Measurements from ENCODE around the gene NSUN7. TPM values are rescaled to one million over a fixed set of nuclear protein-coding genes. Genes with fewer than 3 reads are reported as not detected.
A peak's percentile ranks its signal among the peaks of the same experiment; 100 is the strongest.

Gene NSUN7
- total and polyA plus RNA-seq, 7 experiments from 2014 or later, result 0.15 to 0.50 TPM; not detected in 5

DNA sequence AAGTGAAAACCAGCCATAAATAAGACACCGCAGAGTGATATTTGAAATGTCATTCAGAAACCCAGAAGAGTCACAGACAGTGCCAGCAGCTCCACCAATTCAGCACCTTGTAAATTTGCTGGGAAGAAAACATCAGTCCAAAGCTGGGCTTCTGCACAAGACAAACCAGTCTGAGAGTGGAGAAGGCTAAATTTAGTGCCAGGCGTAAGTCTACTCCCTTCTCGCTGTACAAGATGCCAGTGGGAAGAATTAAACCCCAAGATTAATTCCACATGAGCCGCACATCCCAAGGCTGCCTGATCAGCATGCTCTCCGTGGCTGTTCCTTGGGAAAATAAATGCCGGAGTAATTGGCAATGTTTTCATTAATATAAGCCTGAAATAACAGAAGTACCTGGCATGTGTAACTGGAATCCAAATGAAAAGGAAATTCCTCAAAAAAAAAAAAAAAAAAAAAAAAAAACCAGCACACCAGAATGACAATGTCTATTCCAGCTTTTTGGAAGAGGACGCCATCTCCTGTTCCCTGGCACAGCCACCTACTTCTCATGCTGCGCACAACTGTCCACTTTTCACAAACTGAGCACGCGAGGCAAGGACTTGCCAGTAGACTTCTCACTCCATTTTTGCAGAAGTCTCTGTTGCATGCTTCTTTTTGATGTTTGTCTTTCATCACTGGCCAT lies 95.5 kb downstream of the NSUN7 start:
- Mint-ChIP-seq H3K4me3 (no peak overlapping the region), H3K9me3 (no peaks in the 10 kb centered on the region), H3K27me3 (peaks cover 0 to 18% (median 0%) of the 10 kb centered on the region in 5 donors), H3K27ac (no peak overlapping the region), H3K36me3 (no peaks in the 10 kb centered on the region), H3K4me1 (peaks cover 0 to 5% (median 0%) of the 10 kb centered on the region in 7 donors)
- CTCF ChIA-PET, result interaction anchor here (1.1 kb wide), 1 partner anchor 52 kb away, joined by 3 read pairs; no protein-coding TSS in a partner anchor
- Histone ChIP-seq H3K4me1 (ENCODE audit: control insufficient read depth in 2 of 2, insufficient read depth in 2 of 2, low read length in 2 of 2) (no peaks in the 10 kb centered on the region), H3K9me3 (ENCODE audit: control insufficient read depth in 2 of 3, low read length in 3 of 3) (no peaks in the 10 kb centered on the region), H3K27me3 (ENCODE audit: control insufficient read depth in 2 of 2, insufficient read depth in 2 of 2, low read length in 2 of 2) (no peaks in the 10 kb centered on the region), H3K27ac (ENCODE audit: low read depth, low read length) (no peak overlapping the region), H3K4me3 (ENCODE audit: low read length) (no peak overlapping the region), H3K36me3 (ENCODE audit: control insufficient read depth in 2 of 3, insufficient read depth in 3 of 3, low read length in 3 of 3) (no peaks in the 10 kb centered on the region)
- intact Hi-C loops (cut with micrococcal nuclease), result loop anchor here in 1 of 2 donors (10.0 kb wide), 2 partner anchors 1150 to 1380 kb away; partner anchors contain the start of gene UBE2K
- POLR2A ChIA-PET, result no interaction called here
- DNase-seq (no peak), ATAC-seq (no peak)

DNA sequence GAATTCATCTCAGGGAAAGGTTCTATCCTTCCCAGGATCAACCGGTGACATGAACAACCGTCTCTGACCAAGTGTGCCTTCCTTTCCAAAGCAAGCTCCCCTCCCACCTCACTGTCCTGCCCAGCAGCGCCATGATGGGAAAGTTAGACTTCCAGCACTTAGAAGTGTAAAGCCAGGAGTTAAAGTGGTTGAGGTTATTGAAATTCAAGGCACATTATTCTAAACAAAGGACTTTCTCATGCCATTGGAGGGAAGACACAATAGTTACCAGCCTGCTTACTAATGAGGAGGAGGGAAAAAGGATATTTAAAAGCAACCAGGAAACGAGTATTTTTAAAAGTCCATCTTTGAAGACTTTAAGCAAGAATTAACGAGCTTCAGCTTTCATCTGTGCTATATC lies 96.8 kb downstream of the NSUN7 start:
- Mint-ChIP-seq H3K9me3 (no peaks in the 10 kb centered on the region), H3K4me3 (no peak overlapping the region), H3K27me3 (peaks cover 0 to 23% (median 0%) of the 10 kb centered on the region in 5 donors), H3K27ac (no peak overlapping the region), H3K4me1 (no peaks in the 10 kb centered on the region), H3K36me3 (no peaks in the 10 kb centered on the region)
- no peaks in the 10 kb centered on the region for H3K4me1 ChIP-seq (ENCODE audit: control insufficient read depth in 2 of 2, insufficient read depth in 2 of 2, low read length in 2 of 2)
- ChIA-PET CTCF (interaction anchor here (0.7 kb wide), 1 partner anchor 297 kb away, joined by 5 read pairs; no protein-coding TSS in a partner anchor), POLR2A (no interaction called here)
- H3K27ac ChIP-seq (ENCODE audit: low read depth, low read length), result no peak overlapping the region
- intact Hi-C loops (cut with micrococcal nuclease), result loop anchor here in 1 of 2 donors (10.0 kb wide), 2 partner anchors 1152 to 1382 kb away; partner anchors contain the start of gene UBE2K
- H3K9me3 ChIP-seq (ENCODE audit: control insufficient read depth in 2 of 3, low read length in 3 of 3), result no peaks in the 10 kb centered on the region
- ATAC-seq (no peak), DNase-seq (no peak)
- H3K36me3 ChIP-seq (ENCODE audit: control insufficient read depth in 2 of 3, insufficient read depth in 3 of 3, low read length in 3 of 3), result no peaks in the 10 kb centered on the region
- no peaks in the 10 kb centered on the region for H3K27me3 ChIP-seq (ENCODE audit: control insufficient read depth in 2 of 2, insufficient read depth in 2 of 2, low read length in 2 of 2)
- no peak overlapping the region for H3K4me3 ChIP-seq (ENCODE audit: low read length)

GRCh38 chr4:40848251-40848650 lies 98.5 kb downstream of the NSUN7 start:
- intact Hi-C loops (cut with micrococcal nuclease), result loop anchor here in 1 of 2 donors (10.0 kb wide), 2 partner anchors 1153 to 1383 kb away; partner anchors contain the start of gene UBE2K
- H3K4me3 Mint-ChIP-seq, result no peak overlapping the region

DNA sequence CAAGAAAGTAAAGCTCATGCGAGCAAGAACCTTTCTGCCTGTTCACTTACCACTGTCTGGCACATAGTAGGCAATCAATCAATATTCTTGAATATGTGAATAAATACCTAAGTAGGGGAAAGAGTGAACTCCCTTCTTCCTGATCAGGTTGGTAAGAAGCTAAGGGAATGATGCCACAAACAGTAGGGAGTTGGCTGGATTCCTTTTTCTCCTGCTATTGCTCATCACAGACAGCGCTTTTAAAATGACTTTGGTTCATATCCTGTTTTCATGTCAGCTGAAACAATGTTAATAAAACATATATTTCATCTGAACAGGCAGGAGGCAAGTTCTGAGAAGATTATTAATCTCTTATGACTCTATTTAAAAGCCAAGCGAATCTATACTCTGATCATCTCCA lies 99.2 kb downstream of the NSUN7 start:
- H3K27me3 Mint-ChIP-seq, result peaks cover 10 to 27% (median 17%) of the 10 kb centered on the region in 5 donors
- H3K36me3 Mint-ChIP-seq, result peaks cover 0 to 3% (median 0%) of the 10 kb centered on the region in 5 donors
- no peak overlapping the region for H3K4me3 Mint-ChIP-seq
- no peak for ATAC-seq
- no peak overlapping the region for H3K27ac ChIP-seq (ENCODE audit: low read depth, low read length)
- no peaks in the 10 kb centered on the region for H3K4me1 ChIP-seq (ENCODE audit: control insufficient read depth in 2 of 2, insufficient read depth in 2 of 2, low read length in 2 of 2)
- H3K9me3 ChIP-seq (ENCODE audit: control insufficient read depth in 2 of 3, low read length in 3 of 3), result no peaks in the 10 kb centered on the region
- H3K4me3 ChIP-seq (ENCODE audit: low read length), result no peak overlapping the region
- H3K36me3 ChIP-seq (ENCODE audit: control insufficient read depth in 2 of 3, insufficient read depth in 3 of 3, low read length in 3 of 3), result no peaks in the 10 kb centered on the region
- intact Hi-C loops (cut with micrococcal nuclease), result loop anchor here in 1 of 2 donors (10.0 kb wide), 2 partner anchors 1154 to 1384 kb away; partner anchors contain the start of gene UBE2K
- H3K9me3 Mint-ChIP-seq, result peaks cover 0 to 4% (median 0%) of the 10 kb centered on the region in 11 donors
- ChIA-PET CTCF (interaction anchor here (1.3 kb wide), 1 partner anchor 8 kb away, joined by 3 read pairs; no protein-coding TSS in a partner anchor), POLR2A (no interaction called here)
- H3K27me3 ChIP-seq (ENCODE audit: control insufficient read depth in 2 of 2, insufficient read depth in 2 of 2, low read length in 2 of 2), result no peaks in the 10 kb centered on the region
- DNase-seq, result no peak
- H3K27ac Mint-ChIP-seq, result no peak overlapping the region
- H3K4me1 Mint-ChIP-seq, result no peaks in the 10 kb centered on the region

More at GRCh38 chr4:40848251-40848650, 98.5 kb downstream of the NSUN7 start:
- Histone ChIP-seq H3K27ac (ENCODE audit: low read depth, low read length) (no peak overlapping the region), H3K4me1 (ENCODE audit: control insufficient read depth in 2 of 2, insufficient read depth in 2 of 2, low read length in 2 of 2) (no peaks in the 10 kb centered on the region), H3K27me3 (ENCODE audit: control insufficient read depth in 2 of 2, insufficient read depth in 2 of 2, low read length in 2 of 2) (no peaks in the 10 kb centered on the region), H3K36me3 (ENCODE audit: control insufficient read depth in 2 of 3, insufficient read depth in 3 of 3, low read length in 3 of 3) (no peaks in the 10 kb centered on the region), H3K4me3 (ENCODE audit: low read length) (no peak overlapping the region), H3K9me3 (ENCODE audit: control insufficient read depth in 2 of 3, low read length in 3 of 3) (no peaks in the 10 kb centered on the region)
- ChIA-PET POLR2A (no interaction called here), CTCF (no interaction called here)
- DNase-seq, result no peak
- ATAC-seq, result no peak
- peaks cover 6 to 24% (median 10%) of the 10 kb centered on the region in 5 donors for H3K27me3 Mint-ChIP-seq
- no peaks in the 10 kb centered on the region for H3K4me1 Mint-ChIP-seq
- H3K27ac Mint-ChIP-seq, result no peak overlapping the region
- H3K9me3 Mint-ChIP-seq, result peaks cover 0 to 3% (median 0%) of the 10 kb centered on the region in 11 donors
- no peaks in the 10 kb centered on the region for H3K36me3 Mint-ChIP-seq

GRCh38 chr4:40850496-40850895 lies 100.7 kb downstream of the NSUN7 start:
- ATAC-seq (no peak), DNase-seq (no peak)
- no peak overlapping the region for H3K4me3 ChIP-seq (ENCODE audit: low read length)
- H3K36me3 ChIP-seq (ENCODE audit: control insufficient read depth in 2 of 3, insufficient read depth in 3 of 3, low read length in 3 of 3), result no peaks in the 10 kb centered on the region
- H3K4me1 ChIP-seq (ENCODE audit: control insufficient read depth in 2 of 2, insufficient read depth in 2 of 2, low read length in 2 of 2), result no peaks in the 10 kb centered on the region
- intact Hi-C loops (cut with micrococcal nuclease), result no loop called here
- POLR2A ChIA-PET, result no interaction called here
- H3K27ac ChIP-seq (ENCODE audit: low read depth, low read length), result no peak overlapping the region
- Mint-ChIP-seq H3K9me3 (peaks cover 0 to 4% (median 0%) of the 10 kb centered on the region in 11 donors), H3K4me3 (no peak overlapping the region), H3K4me1 (no peaks in the 10 kb centered on the region), H3K27me3 (peaks cover 16 to 38% (median 26%) of the 10 kb centered on the region in 5 donors), H3K36me3 (peaks cover 0 to 3% (median 0%) of the 10 kb centered on the region in 5 donors), H3K27ac (no peak overlapping the region)
- CTCF ChIA-PET, result no interaction called here
- no peaks in the 10 kb centered on the region for H3K9me3 ChIP-seq (ENCODE audit: control insufficient read depth in 2 of 3, low read length in 3 of 3)
- H3K27me3 ChIP-seq (ENCODE audit: control insufficient read depth in 2 of 2, insufficient read depth in 2 of 2, low read length in 2 of 2), result no peaks in the 10 kb centered on the region

GRCh38 chr4:40856277-40856839 lies 106.6 kb downstream of the NSUN7 start:
- H3K27me3 ChIP-seq (ENCODE audit: control insufficient read depth in 2 of 2, insufficient read depth in 2 of 2, low read length in 2 of 2), result peaks cover 0 to 8% of the 10 kb centered on the region in 2 donors
- peak overlapping the region; percentile 53 for H3K4me3 ChIP-seq (ENCODE audit: low read length)
- DNase-seq, result no peak
- ATAC-seq, result no peak
- peaks cover 0 to 7% of the 10 kb centered on the region in 2 donors for H3K4me1 ChIP-seq (ENCODE audit: control insufficient read depth in 2 of 2, insufficient read depth in 2 of 2, low read length in 2 of 2)
- Mint-ChIP-seq H3K4me3 (peak overlapping the region; percentile 72 to 86 (median 78)), H3K27ac (no peak overlapping the region), H3K9me3 (peaks cover 0 to 4% (median 0%) of the 10 kb centered on the region in 11 donors), H3K27me3 (peaks cover 35 to 70% (median 51%) of the 10 kb centered on the region in 5 donors), H3K4me1 (peaks cover 0 to 17% (median 15%) of the 10 kb centered on the region in 7 donors), H3K36me3 (peaks cover 0 to 3% (median 0%) of the 10 kb centered on the region in 5 donors)
- intact Hi-C loops (cut with micrococcal nuclease), result no loop called here
- H3K9me3 ChIP-seq (ENCODE audit: control insufficient read depth in 2 of 3, low read length in 3 of 3), result no peaks in the 10 kb centered on the region
- no peak overlapping the region for H3K27ac ChIP-seq (ENCODE audit: low read depth, low read length)
- ChIA-PET POLR2A (no interaction called here), CTCF (no interaction called here)
- H3K36me3 ChIP-seq (ENCODE audit: control insufficient read depth in 2 of 3, insufficient read depth in 3 of 3, low read length in 3 of 3), result no peaks in the 10 kb centered on the region

Data from naive thymus-derived CD4-positive, alpha-beta T cell (primary cell).